ENCODE data around the gene GALNT8. TPM values are rescaled to one million over a fixed set of nuclear protein-coding genes. Genes with fewer than 3 reads are reported as not detected.

Gene GALNT8
- total RNA-seq, 1 experiment from 2014 or later = 5.4 TPM

DNA sequence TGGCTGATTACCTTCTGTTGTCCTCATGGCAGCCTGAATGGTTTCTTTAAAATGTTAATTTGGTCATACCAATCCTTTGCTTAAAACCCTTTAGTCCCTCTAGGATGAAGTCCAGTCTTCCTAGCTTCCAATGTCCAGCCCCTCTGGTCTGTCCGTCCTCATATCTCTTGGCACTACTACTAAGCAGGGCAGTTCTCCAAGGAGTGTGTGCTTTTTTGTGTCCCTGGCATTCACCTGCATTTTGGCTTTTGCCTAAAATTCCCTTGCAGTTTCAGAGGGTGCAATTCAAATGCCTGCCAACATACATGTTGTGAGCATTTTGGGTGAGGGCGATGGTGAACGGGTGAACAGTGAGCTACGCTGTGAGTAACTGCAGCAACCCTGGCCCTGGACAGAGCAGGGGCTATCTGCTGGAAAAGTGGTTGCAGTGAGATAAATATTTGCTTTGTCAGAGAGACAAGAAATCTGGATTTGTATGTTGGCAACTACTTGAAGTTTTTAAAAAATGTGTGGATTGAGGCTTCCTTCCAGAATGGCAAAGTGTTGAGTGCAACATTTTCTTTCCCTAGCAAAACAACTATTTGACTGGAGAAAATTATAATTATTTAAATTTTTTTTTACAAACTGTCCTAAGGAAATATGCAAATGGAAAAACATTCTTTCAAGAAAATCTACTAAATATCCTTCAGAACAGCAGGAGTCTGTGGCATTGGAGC is 14.6 kb downstream of the GALNT8 start:
- peaks cover 0 to 5% (median 0%) of the 10 kb centered on the region in 3 experiments; a peak in 3 of 7 replicates for H3K36me3 Mint-ChIP-seq (ENCODE audit: insufficient read depth in 1 of 3, low read depth in 3 of 3)
- TF ChIP-seq, protein P1, sequence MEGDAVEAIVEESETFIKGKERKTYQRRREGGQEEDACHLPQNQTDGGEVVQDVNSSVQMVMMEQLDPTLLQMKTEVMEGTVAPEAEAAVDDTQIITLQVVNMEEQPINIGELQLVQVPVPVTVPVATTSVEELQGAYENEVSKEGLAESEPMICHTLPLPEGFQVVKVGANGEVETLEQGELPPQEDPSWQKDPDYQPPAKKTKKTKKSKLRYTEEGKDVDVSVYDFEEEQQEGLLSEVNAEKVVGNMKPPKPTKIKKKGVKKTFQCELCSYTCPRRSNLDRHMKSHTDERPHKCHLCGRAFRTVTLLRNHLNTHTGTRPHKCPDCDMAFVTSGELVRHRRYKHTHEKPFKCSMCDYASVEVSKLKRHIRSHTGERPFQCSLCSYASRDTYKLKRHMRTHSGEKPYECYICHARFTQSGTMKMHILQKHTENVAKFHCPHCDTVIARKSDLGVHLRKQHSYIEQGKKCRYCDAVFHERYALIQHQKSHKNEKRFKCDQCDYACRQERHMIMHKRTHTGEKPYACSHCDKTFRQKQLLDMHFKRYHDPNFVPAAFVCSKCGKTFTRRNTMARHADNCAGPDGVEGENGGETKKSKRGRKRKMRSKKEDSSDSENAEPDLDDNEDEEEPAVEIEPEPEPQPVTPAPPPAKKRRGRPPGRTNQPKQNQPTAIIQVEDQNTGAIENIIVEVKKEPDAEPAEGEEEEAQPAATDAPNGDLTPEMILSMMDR (conservative IDR thresholded peaks at IDR 0.05) = no peak
- H4K8ac ChIP-seq (replicated peaks; ENCODE audit: insufficient read length, low read depth, low read length) = no peak overlapping the region
- H3K23me2 ChIP-seq (ENCODE audit: insufficient read length, low read depth, low read length, poor library complexity, severe bottlenecking) = no peaks in the 10 kb centered on the region
- no peaks in the 10 kb centered on the region for H3K9me3 ChIP-seq (ENCODE audit: control insufficient read depth, low read depth, low read length)
- no peak overlapping the region for H2AK5ac ChIP-seq (ENCODE audit: insufficient read length, low read length)
- H4K91ac ChIP-seq (ENCODE audit: insufficient read length, low read depth, low read length) = no peak overlapping the region
- H2BK15ac ChIP-seq (ENCODE audit: low read depth, low read length) = no peak overlapping the region
- H3K56ac ChIP-seq (ENCODE audit: insufficient read length, low read depth, low read length) = no peak overlapping the region
- H2AFZ ChIP-seq (ENCODE audit: low read length) = no peak overlapping the region
- H2BK12ac ChIP-seq (ENCODE audit: insufficient read length, low read depth, low read length) = no peak overlapping the region
- H3K9ac ChIP-seq (ENCODE audit: extremely low read depth, insufficient read length, low read length) = no peak overlapping the region
- no peak overlapping the region for H3K4me3 Mint-ChIP-seq
- no peak overlapping the region for H2BK5ac ChIP-seq (ENCODE audit: insufficient read length, low read length)
- H2BK120ac ChIP-seq (ENCODE audit: low read depth, low read length, poor library complexity, severe bottlenecking) = no peak overlapping the region
- no peak overlapping the region for H3T11ph ChIP-seq (ENCODE audit: low read length)
- H3K4me1 Mint-ChIP-seq = peaks cover 0 to 15% of the 10 kb centered on the region in 2 experiments; a peak in 2 of 4 replicates
- no peaks in the 10 kb centered on the region for H3K9me3 Mint-ChIP-seq
- H2BK20ac ChIP-seq (ENCODE audit: low read depth, low read length, poor library complexity, severe bottlenecking) = no peak overlapping the region
- no peak overlapping the region for H3K27ac ChIP-seq (ENCODE audit: insufficient read length, low read depth, low read length)
- no peaks in the 10 kb centered on the region for H3K4me1 ChIP-seq (ENCODE audit: insufficient read depth, low read length)
- H3K27me3 ChIP-seq (ENCODE audit: insufficient read depth, low read length) = no peaks in the 10 kb centered on the region
- H3K27me3 Mint-ChIP-seq (ENCODE audit: low read depth) = no peaks in the 10 kb centered on the region
- no peak for DNase-seq
- no peak overlapping the region; a peak in 1 of 7 replicates for H3K27ac Mint-ChIP-seq
- no CpG with 5 or more reads among the region's 4 CpGs for WGBS (ENCODE audit: extremely low coverage, insufficient read length, low lambda C conversion rate)
- H3K23ac ChIP-seq (ENCODE audit: insufficient read length, low read depth, low read length) = no peak overlapping the region
- no peaks in the 10 kb centered on the region for H4K20me1 ChIP-seq (ENCODE audit: control insufficient read depth, insufficient read depth, insufficient read length)
- H3K18ac ChIP-seq (ENCODE audit: insufficient read length, low read depth, low read length) = no peak overlapping the region
- no peaks in the 10 kb centered on the region for H3K79me2 ChIP-seq (ENCODE audit: insufficient read depth, low read length)
- H4K5ac ChIP-seq (ENCODE audit: insufficient read length, low read depth, low read length) = no peak overlapping the region
- H3K4ac ChIP-seq (ENCODE audit: low read depth, low read length) = no peak overlapping the region
- no peaks in the 10 kb centered on the region for H3K79me1 ChIP-seq (ENCODE audit: insufficient read depth, low read depth, low read length, poor library complexity, severe bottlenecking)
- no peak overlapping the region for H3K4me2 ChIP-seq (ENCODE audit: insufficient read depth, insufficient read length, low read length)
- no peak overlapping the region for H3K14ac ChIP-seq (ENCODE audit: insufficient read depth, low read length)

All from H9 (cell line).